HG03469 (cell line): ENCODE data around the gene RAB12.
"Not testable (repeated sequence)": the region's sequence is repeated elsewhere in the genome, so short reads cannot be mapped to it uniquely, and the experiment has no call there.

ENCODE experiments used
- ATAC-seq: cut with Tn5 transposase; IDR thresholded peaks from one replicate; pipeline ENCODE4 v1.9.1; 2021; ENCODE audit warnings: mild to moderate bottlenecking, moderate library complexity, moderate number of reproducible peaks; ENCODE audit not compliant: unreplicated experiment

Gene RAB12

DNA sequence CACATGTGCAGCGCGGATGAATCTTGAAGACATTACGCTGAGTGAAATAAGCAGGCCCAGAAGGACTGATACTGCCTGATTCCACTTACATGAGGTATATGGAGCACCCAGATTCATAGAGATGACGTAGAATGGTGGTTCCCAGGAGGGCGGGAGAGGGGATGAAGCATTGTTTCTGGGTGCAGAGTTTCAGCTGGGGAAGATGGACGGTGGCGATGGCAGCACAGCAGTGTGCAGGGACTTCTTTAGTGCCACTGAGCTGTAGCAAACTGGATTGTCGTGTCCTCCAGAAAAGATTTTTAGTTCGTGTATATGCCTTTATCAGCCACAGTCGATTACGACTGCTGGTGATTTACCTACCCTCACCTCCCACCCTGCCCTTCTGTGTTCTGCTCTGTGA is 30.5 kb downstream of the RAB12 start:
- no peak for ATAC-seq

DNA sequence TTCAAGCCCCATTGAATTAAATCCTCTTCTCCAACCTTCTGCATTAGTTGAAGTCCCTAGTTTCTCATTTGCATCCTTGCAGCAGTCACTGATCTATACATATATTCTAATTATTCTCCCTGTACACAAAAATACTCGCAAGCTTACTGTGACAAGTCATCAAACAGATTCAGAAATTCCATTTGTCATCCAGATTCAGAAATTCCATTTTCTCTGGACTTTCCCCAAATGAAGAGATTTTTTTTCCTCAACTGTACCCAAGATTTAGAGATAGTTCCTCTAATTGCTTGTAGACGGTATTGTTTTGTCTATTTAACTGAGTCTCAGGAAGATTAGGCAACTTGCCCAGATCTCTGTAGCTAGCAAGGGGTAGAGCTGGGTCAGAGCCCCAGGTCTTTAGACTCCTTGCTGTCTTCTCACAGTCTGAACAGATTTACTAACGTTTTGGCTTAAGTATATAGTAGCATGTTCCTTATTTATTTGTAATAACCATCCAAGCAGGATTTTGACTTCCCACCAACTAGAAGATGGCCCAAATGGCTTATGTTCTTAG is 34.2 kb downstream of the RAB12 start:
- ATAC-seq = no peak

- ATAC-seq = not testable (repeated sequence)
Measured at GRCh38 chr18:8647359-8647758, 38.1 kb downstream of the RAB12 start.

GRCh38 chr18:8651478-8652261 is 42.4 kb downstream of the RAB12 start:
- ATAC-seq = not testable (repeated sequence)

DNA sequence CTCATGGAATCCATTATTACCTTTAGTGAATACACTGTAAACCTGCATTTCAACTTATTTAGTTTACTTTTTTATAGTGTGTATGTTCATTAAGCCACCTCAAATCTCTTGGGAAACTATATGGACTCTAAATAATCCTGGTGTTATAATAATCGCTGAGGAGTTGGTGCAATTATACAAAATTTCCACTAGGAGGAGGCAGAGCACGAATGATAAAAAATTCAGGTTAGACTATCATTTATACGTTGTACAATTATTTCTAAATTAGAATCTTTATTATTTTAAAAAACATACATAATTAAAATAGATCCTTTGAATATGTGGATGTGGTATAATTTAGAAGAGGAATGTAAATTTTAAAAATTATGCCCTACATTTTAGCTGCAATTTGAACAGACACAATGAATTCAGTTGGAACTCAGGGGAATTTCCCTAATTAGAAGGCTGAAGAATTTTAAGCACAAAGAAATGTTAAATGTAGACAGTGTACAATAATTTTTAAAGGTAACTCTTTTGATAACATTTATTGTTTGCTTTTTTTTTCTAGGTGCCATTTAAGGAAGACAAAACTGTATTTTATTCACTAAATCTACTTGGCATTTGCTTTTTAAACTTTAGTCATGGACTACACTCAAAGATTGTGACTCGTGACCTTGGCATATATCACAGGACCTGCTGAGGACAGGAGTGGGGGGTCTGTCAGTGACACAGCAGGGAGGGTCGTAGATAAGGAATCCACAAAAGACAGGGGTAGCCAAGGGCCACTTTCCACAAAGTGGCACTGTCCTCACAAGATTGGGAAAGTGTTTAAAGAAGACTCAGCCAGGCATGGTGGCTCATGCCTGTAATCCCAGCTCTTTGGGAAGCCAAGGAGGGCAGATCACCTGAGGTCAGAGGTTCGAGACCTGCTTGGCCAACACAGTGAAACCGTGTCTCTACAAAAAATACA is 45.5 kb downstream of the RAB12 start:
- no peak for ATAC-seq

DNA sequence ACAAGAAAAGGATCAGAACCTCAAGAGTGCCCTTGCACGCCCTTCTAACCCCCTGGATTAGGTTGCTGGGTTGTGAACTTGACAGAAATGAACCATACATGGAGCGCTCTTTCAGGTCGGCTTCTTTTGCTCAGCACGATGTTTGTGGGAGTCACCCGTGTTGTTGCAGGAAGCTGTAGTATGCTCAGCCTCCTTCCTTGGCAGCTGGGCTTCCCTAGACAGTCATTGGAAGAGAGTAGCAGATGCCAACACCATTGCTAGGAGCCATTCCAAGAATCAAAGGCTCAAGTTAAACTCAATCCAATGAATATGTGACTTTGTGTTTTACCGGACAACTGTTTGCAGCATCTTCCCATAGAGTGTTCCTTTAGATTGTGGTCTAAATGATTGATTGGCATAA is 47.0 kb downstream of the RAB12 start:
- no peak for ATAC-seq

- ATAC-seq = no peak
Measured at GRCh38 chr18:8657050-8657820, 48.0 kb downstream of the RAB12 start.

DNA sequence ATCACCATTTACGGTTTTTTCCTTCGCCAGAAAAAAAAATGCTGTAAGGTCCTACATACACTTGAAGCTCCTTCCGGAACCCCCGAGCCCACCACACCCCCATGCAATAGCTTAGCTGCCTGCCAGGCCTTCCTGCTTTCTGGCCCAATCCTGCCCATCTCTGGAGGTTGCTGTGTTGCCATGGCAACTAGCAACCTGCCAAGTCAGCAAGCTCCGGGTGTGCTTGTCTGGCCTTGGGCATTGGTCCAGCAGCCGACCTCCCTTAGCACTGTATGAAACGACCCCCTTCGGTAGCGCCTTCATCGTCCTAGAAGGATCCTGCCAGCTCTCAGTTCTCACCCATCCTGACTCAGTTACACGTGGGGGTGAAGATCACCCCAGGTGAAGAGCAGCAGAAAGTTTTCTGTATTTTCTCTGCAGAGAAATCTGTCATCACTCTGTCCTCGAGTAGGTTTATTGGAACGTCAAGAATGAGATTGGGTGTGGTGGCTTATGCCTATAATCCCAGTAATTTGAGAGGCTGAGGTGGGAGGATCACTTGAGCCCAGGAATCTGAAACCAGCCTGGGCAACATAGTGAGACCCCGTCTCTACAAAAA is 48.7 kb downstream of the RAB12 start:
- ATAC-seq = no peak

GRCh38 chr18:8658858-8659485 is 49.7 kb downstream of the RAB12 start:
- no peak for ATAC-seq

DNA sequence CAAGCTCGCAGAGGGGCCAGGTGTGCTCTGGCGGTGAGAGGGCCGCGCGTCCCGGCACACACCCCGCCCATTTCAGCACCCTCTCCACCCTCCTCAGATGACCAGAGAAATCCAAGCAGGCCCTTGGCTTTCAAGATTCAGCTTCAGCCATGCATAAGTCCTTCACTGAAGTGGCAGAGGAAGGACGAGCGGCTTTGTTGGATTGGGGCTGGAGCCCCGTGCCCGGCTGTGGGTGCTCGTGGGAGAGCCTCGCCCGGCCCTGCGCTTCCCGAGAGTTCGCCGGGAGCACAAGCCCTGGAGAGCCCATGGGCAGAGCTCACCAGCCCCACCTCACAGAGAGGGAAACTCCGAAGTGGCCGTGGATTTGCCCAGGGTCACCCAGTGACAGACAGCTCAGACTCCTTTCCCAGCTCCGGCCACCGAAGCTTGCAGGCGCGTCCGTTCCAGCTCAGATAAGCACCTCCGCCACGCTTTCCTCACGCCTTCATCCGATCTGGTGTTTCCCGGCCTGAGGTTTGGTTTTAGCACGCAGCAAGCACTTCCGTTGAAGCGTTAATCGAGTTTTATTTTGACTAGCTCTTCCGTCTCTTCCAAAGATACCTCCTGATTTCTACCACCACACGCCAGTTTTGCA is 50.5 kb downstream of the RAB12 start:
- no peak for ATAC-seq

DNA sequence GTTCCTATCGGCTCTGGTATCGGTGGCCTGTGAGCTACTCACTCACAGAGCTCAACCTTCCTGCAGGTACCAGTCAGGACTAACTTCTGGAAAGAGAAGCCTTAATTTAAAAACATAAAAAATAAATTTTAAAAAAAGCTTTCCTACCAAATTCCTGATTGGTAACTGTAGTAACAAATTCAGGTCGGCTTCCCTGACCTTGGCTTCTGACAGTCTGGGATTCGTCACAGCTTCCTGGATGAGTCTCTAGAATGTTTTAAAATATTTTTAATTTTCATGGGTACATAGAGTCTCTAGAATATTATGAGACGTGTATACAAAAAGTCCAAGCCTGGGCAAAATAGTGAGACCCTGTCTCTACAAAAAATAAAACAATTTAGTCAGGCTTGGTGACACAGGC is 51.1 kb downstream of the RAB12 start:
- no peak for ATAC-seq

- no peak for ATAC-seq
Measured at GRCh38 chr18:8661754-8662559, 52.7 kb downstream of the RAB12 start.

DNA sequence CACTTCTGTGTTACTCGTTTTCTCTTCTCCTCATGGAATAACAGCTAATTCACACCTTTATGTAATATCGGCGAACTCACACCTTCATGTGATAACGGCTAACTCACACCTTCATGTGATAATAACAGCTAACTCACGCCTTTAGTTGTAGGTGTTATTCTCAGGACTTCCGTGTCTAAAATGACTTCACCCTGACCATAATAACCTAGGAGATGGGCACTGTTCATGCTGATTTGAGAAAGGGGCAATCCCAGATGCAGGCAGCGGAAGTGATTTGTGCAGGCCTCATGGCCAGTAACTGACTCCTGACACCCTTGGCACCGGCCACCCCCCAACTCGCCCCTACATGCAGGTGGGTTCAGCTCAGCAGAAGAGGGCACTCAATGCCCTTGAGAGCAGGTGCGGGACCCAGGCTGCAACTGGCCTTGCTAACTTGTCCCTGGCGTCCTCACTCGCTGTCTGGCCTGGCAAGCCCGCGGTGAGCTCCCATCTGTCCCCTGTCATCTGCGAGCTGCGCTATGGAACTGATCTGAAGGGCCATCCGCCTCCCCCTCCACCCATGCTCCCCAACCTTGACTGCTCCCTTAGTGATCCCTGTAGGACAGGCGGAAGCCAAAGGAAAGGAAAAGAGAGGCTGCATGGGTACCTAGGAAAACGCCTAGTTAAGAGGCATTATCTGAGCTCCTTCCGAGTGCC is 53.5 kb downstream of the RAB12 start:
- ATAC-seq = no peak

DNA sequence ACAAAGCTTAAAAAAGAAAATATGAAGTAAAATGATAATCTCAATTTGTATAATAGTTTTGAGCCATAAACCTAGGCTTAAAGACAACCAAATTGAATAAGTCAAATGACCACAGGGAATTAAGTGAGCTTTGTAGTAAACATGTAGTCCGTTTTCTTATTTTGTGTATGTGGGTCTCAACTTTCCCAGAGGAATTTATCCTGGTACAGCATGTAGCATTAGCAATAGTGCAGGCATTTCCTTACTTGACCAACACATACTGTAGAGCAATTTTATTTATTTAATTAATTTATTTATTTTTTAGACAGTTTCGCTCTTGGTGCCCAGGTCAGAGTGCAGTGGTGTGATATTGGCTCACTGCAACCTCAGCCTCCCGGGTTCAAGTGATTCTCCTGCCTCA is 58.6 kb downstream of the RAB12 start:
- ATAC-seq = no peak

DNA sequence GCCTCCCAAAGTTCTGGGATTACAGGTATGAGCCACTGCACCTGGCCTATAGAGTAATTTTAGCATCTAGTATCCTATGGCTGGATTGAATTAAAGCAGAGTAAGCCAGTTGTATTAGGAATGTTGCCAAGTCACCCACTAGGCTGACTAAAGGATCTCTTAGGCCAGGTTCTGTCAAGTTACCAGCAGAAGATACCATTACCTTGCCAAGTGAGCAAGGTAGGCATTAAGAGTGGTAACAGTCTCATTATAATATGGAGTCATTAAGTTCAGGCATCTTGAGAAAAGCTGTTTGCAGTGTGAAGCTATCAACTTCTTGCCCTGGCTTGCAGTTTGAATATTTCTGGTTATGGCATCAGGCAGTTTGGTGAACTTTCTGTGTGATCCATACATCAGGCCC is 59.1 kb downstream of the RAB12 start:
- ATAC-seq = no peak

GRCh38 chr18:8669571-8669970 is 60.3 kb downstream of the RAB12 start:
- no peak for ATAC-seq

- ATAC-seq = peak; percentile 62
Measured at GRCh38 chr18:8673256-8674209, 64.3 kb downstream of the RAB12 start.
